Anterior cingulate cortex (tissue), 58 donors: ENCODE data around the gene ANKRD6.
A peak's percentile ranks its signal among the peaks of the same experiment; 100 is the strongest.

ENCODE experiments used
- DNase-seq, 58 donors: peaks; one replicate each; lab custom pipeline; 2025; lab: John Stamatoyannopoulos, UW

Gene ANKRD6

DNA sequence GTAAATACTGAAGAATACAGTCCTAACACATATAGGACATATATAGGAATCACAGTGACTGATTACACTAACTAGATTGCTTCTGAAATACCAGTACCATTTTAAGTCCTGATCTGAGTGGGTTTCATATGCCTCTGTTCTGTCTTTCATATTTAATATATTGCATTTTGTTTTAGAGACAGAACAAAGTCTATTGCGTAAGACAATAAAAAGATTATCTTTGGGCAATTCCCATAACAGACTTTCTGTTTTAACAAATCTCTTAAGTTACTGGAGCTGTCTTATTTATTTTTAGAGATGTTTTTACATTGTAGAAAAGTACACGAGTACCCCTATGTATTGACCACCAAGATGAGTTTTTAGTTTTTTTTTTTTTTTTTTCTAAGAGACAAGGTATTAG lies 29.6 kb downstream of the ANKRD6 start:
- DNase-seq, result no peak

- DNase-seq, result no peak
Measured at GRCh38 chr6:89464295-89464694, 31.3 kb downstream of the ANKRD6 start.

DNA sequence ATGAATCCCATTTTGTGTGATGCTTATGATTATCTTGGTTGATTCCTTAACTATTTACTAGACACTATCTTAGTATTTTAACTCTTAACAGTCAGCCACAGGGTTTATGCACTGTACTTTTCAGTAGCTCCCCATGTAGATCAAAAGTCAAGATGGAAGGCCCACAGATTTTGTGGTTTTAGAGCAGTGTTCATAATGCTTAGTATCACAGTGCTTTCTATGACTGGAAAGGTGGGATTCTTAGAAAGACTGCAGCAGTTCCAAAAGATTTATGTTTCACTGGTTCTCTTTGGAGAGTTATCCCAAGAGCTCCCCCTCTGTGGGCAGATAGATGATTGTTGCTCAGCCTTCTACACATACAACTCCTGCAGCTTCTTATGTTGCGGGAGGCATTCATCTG lies 34.5 kb downstream of the ANKRD6 start:
- DNase-seq, result no peak

GRCh38 chr6:89468998-89469397 lies 36.0 kb downstream of the ANKRD6 start:
- no peak for DNase-seq

GRCh38 chr6:89471287-89471867 lies 38.4 kb downstream of the ANKRD6 start:
- DNase-seq, result no peak

- no peak for DNase-seq
Measured at GRCh38 chr6:89475101-89475500, 42.1 kb downstream of the ANKRD6 start.

GRCh38 chr6:89475634-89476033 lies 42.7 kb downstream of the ANKRD6 start:
- no peak for DNase-seq

GRCh38 chr6:89479897-89480296 lies 46.9 kb downstream of the ANKRD6 start:
- no peak for DNase-seq

GRCh38 chr6:89481695-89482094 lies 48.7 kb downstream of the ANKRD6 start:
- DNase-seq, result no peak

DNA sequence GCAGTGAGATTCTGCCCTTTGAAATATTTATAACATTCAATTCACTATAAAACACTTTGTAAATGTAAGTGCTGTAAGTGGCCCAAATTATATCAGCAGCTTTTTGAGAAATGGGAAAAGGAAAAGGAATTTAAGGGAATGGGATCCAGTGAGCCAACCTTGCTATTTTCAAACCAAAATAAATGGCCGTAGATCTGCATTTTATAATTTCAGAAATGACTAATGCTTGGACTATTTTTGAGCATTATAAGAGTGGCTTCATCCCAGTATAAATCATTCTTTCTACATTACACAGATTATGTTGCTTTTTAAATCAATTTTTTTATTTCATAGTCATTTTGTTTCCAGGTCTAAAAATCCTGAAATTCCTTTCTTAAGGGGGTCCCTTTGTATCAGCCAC lies 49.2 kb downstream of the ANKRD6 start:
- no peak for DNase-seq

GRCh38 chr6:89483111-89483720 lies 50.3 kb downstream of the ANKRD6 start:
- peak in 8 of 58 donors; percentile 3 to 16 (median 8) for DNase-seq

DNA sequence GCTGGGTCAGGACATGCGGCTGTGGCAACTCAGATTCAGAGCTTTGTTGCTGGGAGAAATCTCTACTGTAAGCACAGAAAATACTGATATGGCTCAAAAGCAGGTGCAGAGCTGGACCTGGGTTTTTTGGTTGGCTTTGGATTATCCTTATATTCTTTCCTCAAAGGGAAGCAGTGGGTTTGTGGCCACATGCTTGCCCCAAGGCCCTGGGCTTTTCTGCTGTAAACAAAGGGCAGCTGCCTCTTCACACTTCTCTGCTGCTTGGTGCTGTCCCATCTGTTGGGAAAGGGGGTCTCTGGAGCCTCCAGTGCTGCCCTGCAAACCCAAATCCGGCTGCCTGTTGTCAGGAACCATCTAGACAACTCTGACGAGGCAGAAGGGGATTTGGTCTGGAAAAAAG lies 52.4 kb downstream of the ANKRD6 start:
- no peak for DNase-seq

DNA sequence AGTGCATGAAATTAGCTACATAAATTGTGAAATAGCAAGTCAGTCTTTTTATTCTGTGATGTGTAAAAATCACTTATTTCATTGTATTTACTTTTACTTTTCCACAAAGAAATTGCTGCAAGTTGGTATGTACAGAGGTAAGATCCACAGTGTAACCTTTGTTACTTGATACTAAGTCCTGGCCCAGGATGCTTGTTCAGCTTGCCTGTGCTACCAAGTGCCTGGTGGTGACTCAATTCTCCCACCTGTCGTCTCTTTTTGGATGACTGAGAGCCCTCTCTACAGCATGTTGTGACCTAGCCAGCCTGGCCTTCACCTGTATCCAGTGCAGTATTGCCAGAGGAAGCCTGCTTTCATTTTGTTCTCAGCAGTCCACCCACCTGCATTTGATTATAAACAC lies 54.9 kb downstream of the ANKRD6 start:
- no peak for DNase-seq

DNA sequence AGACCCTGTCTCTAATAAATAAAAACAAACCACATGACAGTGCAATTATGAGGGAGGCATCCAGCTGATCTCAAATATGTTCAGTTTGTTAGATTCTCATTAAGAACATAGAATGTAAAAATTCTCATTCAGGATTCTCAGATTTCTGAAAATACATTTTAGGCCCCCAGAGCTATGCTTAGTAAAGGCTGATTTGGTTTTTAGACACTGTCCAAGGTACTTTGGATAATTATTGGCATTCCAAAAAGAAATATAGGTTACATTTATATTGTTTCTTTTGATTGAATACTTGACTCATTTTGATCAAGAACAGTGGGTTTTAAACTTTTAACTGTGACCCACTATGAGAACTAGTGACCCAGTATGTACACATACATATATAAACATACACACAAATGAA lies 55.5 kb downstream of the ANKRD6 start:
- DNase-seq, result no peak

- DNase-seq, result no peak
Measured at GRCh38 chr6:89489078-89489477, 56.1 kb downstream of the ANKRD6 start.

DNA sequence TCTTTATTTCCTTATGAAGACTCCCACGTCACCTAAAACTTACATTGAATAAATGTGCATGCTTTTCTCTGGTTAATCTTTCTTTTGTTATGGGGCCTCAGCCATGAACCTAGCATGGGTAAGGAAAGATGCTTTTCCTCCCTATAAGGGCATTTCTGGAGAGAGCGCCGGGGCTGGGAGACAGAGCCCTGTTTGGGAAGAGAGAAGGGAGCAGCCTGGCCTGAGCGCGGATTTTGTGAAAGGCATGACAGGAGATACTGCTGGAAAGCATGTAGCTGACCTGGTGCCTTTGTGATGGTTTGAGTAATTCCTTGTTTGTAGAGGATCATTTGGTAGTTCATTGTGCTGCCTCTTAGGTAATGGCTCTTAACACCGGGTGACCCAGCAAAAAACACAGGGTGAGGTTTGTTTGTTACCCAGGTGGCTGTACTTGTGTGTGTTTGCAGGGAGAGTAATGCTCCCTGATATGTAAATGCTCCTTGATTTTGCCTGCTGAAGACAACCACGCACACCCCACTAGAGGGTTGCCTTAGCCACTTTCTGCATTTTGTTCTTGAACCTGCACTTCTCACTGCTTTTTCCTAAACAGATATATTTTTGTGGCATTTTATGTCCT lies 59.2 kb downstream of the ANKRD6 start:
- no peak for DNase-seq

DNA sequence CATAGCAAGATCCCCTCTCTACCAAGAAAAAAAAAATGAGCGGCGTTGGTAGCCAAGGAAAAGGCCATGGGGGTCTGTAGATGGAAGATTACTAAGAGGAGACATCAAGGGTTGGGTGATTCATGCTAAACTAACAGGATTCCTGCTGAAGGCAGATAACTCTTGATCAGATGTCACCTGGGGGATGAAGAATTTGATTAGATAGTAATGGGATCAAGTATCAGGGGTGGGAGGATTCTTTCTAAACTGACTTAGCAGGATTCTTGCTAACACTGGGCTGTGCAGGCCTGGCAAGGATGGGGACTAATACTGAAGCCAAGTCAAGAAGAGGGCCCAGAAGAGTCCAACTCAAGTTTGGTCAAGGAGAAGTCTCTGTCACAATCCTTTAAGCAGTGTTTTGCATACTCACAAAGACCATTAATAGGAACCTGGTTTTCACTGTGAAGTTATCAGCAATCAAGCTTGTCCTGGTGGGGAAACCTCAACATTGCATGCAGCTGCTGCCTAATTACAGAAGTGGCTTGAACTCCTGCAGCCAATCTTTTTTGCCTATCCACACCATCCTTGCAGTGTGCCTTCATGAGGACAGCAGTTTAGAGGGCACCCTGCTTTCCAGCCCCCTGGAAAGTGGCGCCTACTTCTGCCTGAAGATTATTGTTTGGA lies 61.3 kb downstream of the ANKRD6 start:
- DNase-seq, result no peak

GRCh38 chr6:89495961-89496535 lies 63.1 kb downstream of the ANKRD6 start:
- DNase-seq, result no peak

DNA sequence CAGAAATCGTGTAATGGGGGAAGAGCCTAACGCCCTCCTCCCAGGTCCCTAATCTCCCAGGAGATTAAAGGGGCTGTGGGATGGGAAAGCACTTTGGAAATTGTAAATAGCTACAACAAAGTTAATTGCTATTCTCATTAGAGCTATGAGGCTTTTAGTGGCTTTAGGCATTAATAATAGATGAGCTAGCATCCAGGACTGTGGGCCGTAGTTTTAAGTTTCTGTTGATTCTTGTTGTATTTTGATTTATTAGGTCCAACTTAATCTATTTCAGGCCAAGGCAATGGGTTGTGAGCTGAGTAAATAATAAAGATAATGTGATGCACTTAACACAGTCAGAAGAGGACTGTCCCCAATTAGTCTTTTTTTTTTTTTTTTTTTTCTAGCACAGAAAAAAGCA lies 67.7 kb downstream of the ANKRD6 start:
- no peak for DNase-seq

GRCh38 chr6:89501222-89501621 lies 68.3 kb downstream of the ANKRD6 start:
- no peak for DNase-seq

DNA sequence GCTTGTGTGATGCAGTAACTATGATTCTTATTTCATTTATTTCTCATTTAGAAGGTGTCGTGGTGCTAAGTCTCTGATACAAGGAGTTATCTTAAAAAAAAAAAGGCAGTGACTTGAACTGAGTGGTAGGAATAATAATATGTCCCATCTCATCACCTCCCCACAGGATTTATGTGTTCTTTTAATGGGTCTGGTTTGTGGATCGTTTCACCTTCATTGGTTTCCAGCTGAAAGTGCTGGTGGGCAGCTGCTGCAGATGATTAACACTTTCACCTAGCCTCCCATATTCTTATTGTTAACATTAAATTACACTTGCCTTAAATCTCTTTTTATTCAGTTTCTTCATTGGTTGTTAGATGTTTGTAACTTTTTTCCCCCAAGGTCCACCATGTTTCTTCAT lies 68.8 kb downstream of the ANKRD6 start:
- DNase-seq, result no peak
